T-helper 17 cell (primary cell): ENCODE data around the gene SH3PXD2A. TPM values are rescaled to one million over a fixed set of nuclear protein-coding genes. Genes with fewer than 3 reads are reported as not detected.

Experiments
- ATAC-seq: fragments of 150-1000 bp; cut with Tn5 transposase; 2 replicates; pipeline ENCODE4 v1.10.0; 2021; ENCODE audit warnings: mild to moderate bottlenecking, moderate library complexity
- DNase-seq, 3 donors: peaks; one replicate each; pipeline versions ENCODE4 v3.0.0 to v3.0.0-alpha.2; 2020 to 2021
- H3K9me3 ChIP-seq: one replicate; pipeline ENCODE4 v1.7.0; 2013; ENCODE audit warnings: low read length, mild to moderate bottlenecking; ENCODE audit not compliant: control insufficient read depth, poor library complexity, severe bottlenecking
- H3K27ac Mint-ChIP-seq: one replicate; pipeline ENCODE4 v1.8.0; 2022; ENCODE audit warnings: mild to moderate bottlenecking, moderate library complexity, mixed read lengths
- H3K27me3 Mint-ChIP-seq: one replicate; pipeline ENCODE4 v1.8.0; 2022; ENCODE audit warnings: mixed read lengths
- H3K36me3 Mint-ChIP-seq: one replicate; pipeline ENCODE4 v1.8.0; 2022; ENCODE audit warnings: low read depth, mixed read lengths
- H3K4me1 Mint-ChIP-seq: one replicate; pipeline ENCODE4 v1.8.0; 2022; ENCODE audit warnings: mild to moderate bottlenecking, mixed read lengths
- H3K4me3 Mint-ChIP-seq: one replicate; pipeline ENCODE4 v1.8.0; 2022; ENCODE audit warnings: mild to moderate bottlenecking, moderate library complexity, mixed read lengths
- total RNA-seq, 4 donors: library from RNA in 2 of 4; stranded (reverse) in 2 of 4; gene quantifications; one replicate each; pipeline ENCODE4 v1.2.3 and lab custom pipeline; 2022 to 2026

SH3PXD2A gene
- total RNA-seq, 2 donors from 2014 or later, result 7.2 to 10.9 TPM

GRCh38 chr10:103885617-103886016 lies 30.2 kb upstream of the SH3PXD2A start:
- DNase-seq (no peak), ATAC-seq (no peak)
- H3K36me3 Mint-ChIP-seq, result peaks cover 5% of the 10 kb centered on the region
- no peak overlapping the region for H3K4me3 Mint-ChIP-seq
- no peak overlapping the region for H3K27ac Mint-ChIP-seq
- peaks cover 17% of the 10 kb centered on the region for H3K4me1 Mint-ChIP-seq
- H3K9me3 ChIP-seq, result no peaks in the 10 kb centered on the region
- H3K27me3 Mint-ChIP-seq, result no peaks in the 10 kb centered on the region

GRCh38 chr10:103884681-103885139 lies 29.3 kb upstream of the SH3PXD2A start:
- H3K9me3 ChIP-seq, result no peaks in the 10 kb centered on the region
- Mint-ChIP-seq H3K27ac (peak overlapping the region; percentile 24), H3K36me3 (peaks cover 7% of the 10 kb centered on the region), H3K4me1 (peaks cover 14% of the 10 kb centered on the region), H3K27me3 (no peaks in the 10 kb centered on the region), H3K4me3 (no peak overlapping the region)
- DNase-seq, result no peak
- peak; percentile 37 for ATAC-seq

GRCh38 chr10:103882285-103883007 lies 27.1 kb upstream of the SH3PXD2A start:
- H3K9me3 ChIP-seq, result no peaks in the 10 kb centered on the region
- Mint-ChIP-seq H3K36me3 (peaks cover 17% of the 10 kb centered on the region), H3K4me1 (peaks cover 15% of the 10 kb centered on the region), H3K27me3 (no peaks in the 10 kb centered on the region), H3K27ac (no peak overlapping the region), H3K4me3 (no peak overlapping the region)
- DNase-seq, result no peak
- ATAC-seq, result no peak

GRCh38 chr10:103881416-103882284 lies 26.3 kb upstream of the SH3PXD2A start:
- Mint-ChIP-seq H3K4me3 (no peak overlapping the region), H3K27me3 (no peaks in the 10 kb centered on the region), H3K36me3 (peaks cover 17% of the 10 kb centered on the region), H3K4me1 (peaks cover 15% of the 10 kb centered on the region), H3K27ac (no peak overlapping the region)
- H3K9me3 ChIP-seq, result no peaks in the 10 kb centered on the region
- ATAC-seq (no peak), DNase-seq (no peak)

GRCh38 chr10:103879831-103880230 lies 24.5 kb upstream of the SH3PXD2A start:
- ATAC-seq (no peak), DNase-seq (no peak)
- Mint-ChIP-seq H3K4me3 (no peak overlapping the region), H3K4me1 (peaks cover 15% of the 10 kb centered on the region), H3K27ac (peak overlapping the region; percentile 37), H3K27me3 (no peaks in the 10 kb centered on the region), H3K36me3 (peaks cover 17% of the 10 kb centered on the region)
- no peaks in the 10 kb centered on the region for H3K9me3 ChIP-seq

- Mint-ChIP-seq H3K27me3 (no peaks in the 10 kb centered on the region), H3K4me3 (no peak overlapping the region), H3K4me1 (peaks cover 15% of the 10 kb centered on the region), H3K36me3 (peaks cover 17% of the 10 kb centered on the region), H3K27ac (peak overlapping the region; percentile 37)
- ATAC-seq (no peak), DNase-seq (no peak)
- H3K9me3 ChIP-seq, result no peaks in the 10 kb centered on the region
Measured at GRCh38 chr10:103879409-103879808, 24.0 kb upstream of the SH3PXD2A start.

GRCh38 chr10:103877861-103878260 lies 22.5 kb upstream of the SH3PXD2A start:
- Mint-ChIP-seq H3K36me3 (peaks cover 15% of the 10 kb centered on the region), H3K27ac (no peak overlapping the region)
- ATAC-seq, result no peak

GRCh38 chr10:103876155-103876554 lies 20.8 kb upstream of the SH3PXD2A start:
- DNase-seq (no peak), ATAC-seq (no peak)
- Mint-ChIP-seq H3K36me3 (peaks cover 15% of the 10 kb centered on the region), H3K4me3 (no peak overlapping the region), H3K27me3 (no peaks in the 10 kb centered on the region), H3K27ac (no peak overlapping the region), H3K4me1 (peaks cover 15% of the 10 kb centered on the region)
- no peaks in the 10 kb centered on the region for H3K9me3 ChIP-seq

More at GRCh38 chr10:103877861-103878260, 22.5 kb upstream of the SH3PXD2A start:
- H3K9me3 ChIP-seq, result no peaks in the 10 kb centered on the region
- DNase-seq, result no peak
- Mint-ChIP-seq H3K4me1 (peaks cover 15% of the 10 kb centered on the region), H3K4me3 (no peak overlapping the region), H3K27me3 (no peaks in the 10 kb centered on the region)

GRCh38 chr10:103874730-103875129 lies 19.4 kb upstream of the SH3PXD2A start:
- H3K4me3 Mint-ChIP-seq, result no peak overlapping the region
- no peak for ATAC-seq
- no peak overlapping the region for H3K27ac Mint-ChIP-seq
- peaks cover 12% of the 10 kb centered on the region for H3K36me3 Mint-ChIP-seq
- no peaks in the 10 kb centered on the region for H3K9me3 ChIP-seq
- peaks cover 14% of the 10 kb centered on the region for H3K4me1 Mint-ChIP-seq
- DNase-seq, result no peak
- H3K27me3 Mint-ChIP-seq, result no peaks in the 10 kb centered on the region

- Mint-ChIP-seq H3K27me3 (no peaks in the 10 kb centered on the region), H3K27ac (no peak overlapping the region), H3K36me3 (peaks cover 2% of the 10 kb centered on the region), H3K4me3 (no peak overlapping the region), H3K4me1 (peaks cover 4% of the 10 kb centered on the region)
- DNase-seq (no peak), ATAC-seq (no peak)
- H3K9me3 ChIP-seq, result no peaks in the 10 kb centered on the region
Measured at GRCh38 chr10:103872137-103872931, 17.0 kb upstream of the SH3PXD2A start.

GRCh38 chr10:103871006-103871405 lies 15.6 kb upstream of the SH3PXD2A start:
- H3K4me3 Mint-ChIP-seq, result no peak overlapping the region
- no peak for DNase-seq
- peaks cover 2% of the 10 kb centered on the region for H3K36me3 Mint-ChIP-seq
- ATAC-seq, result no peak
- peaks cover 4% of the 10 kb centered on the region for H3K4me1 Mint-ChIP-seq
- H3K9me3 ChIP-seq, result no peaks in the 10 kb centered on the region
- H3K27ac Mint-ChIP-seq, result peak overlapping the region; percentile 19
- H3K27me3 Mint-ChIP-seq, result no peaks in the 10 kb centered on the region

- H3K9me3 ChIP-seq, result no peaks in the 10 kb centered on the region
- H3K27me3 Mint-ChIP-seq, result no peaks in the 10 kb centered on the region
- no peak overlapping the region for H3K4me3 Mint-ChIP-seq
- peaks cover 2% of the 10 kb centered on the region for H3K36me3 Mint-ChIP-seq
- peak overlapping the region; percentile 19 for H3K27ac Mint-ChIP-seq
- ATAC-seq (no peak), DNase-seq (no peak)
- peaks cover 4% of the 10 kb centered on the region for H3K4me1 Mint-ChIP-seq
Measured at GRCh38 chr10:103870516-103870915, 15.1 kb upstream of the SH3PXD2A start.

- ATAC-seq (no peak), DNase-seq (no peak)
- Mint-ChIP-seq H3K27ac (peak overlapping the region; percentile 60), H3K4me1 (peaks cover 4% of the 10 kb centered on the region), H3K36me3 (peaks cover 2% of the 10 kb centered on the region), H3K27me3 (no peaks in the 10 kb centered on the region), H3K4me3 (no peak overlapping the region)
- H3K9me3 ChIP-seq, result no peaks in the 10 kb centered on the region
Measured at GRCh38 chr10:103869336-103869735, 14.0 kb upstream of the SH3PXD2A start.
